MM.1S (cell line): Measurements from ENCODE around the gene LRRC18.

Source experiments
- DNase-seq: peaks from one replicate; pipeline ENCODE4 v3.0.0-alpha.2; 2015
- H2AFZ ChIP-seq: fragments of 300-600 bp; sonication (generic); 2 replicates; pipeline ENCODE4 v1.6.0; 2016; ENCODE audit warnings: antibody characterized with exemption, low read length
- H3F3A ChIP-seq: fragments of 300-600 bp; sonication (generic); 2 replicates; pipeline ENCODE4 v1.6.1; 2016; ENCODE audit warnings: mild to moderate bottlenecking, antibody characterized with exemption, low read length, moderate library complexity, mixed read lengths; ENCODE audit not compliant: insufficient read depth
- H3K27ac ChIP-seq: fragments of 300-600 bp; sonication (generic); 2 replicates; pipeline ENCODE4 v1.5.1; 2016; ENCODE audit warnings: mild to moderate bottlenecking, low read length
- H3K27me3 ChIP-seq: fragments of 300-600 bp; sonication (generic); replicated peaks from 2 replicates; pipeline ENCODE4 v1.6.0; 2016; ENCODE audit warnings: low read length; ENCODE audit not compliant: insufficient read depth
- H3K36me3 ChIP-seq: fragments of 300-600 bp; sonication (generic); replicated peaks from 2 replicates; pipeline ENCODE4 v1.6.1; 2016; ENCODE audit warnings: mild to moderate bottlenecking, low read length, mixed read lengths; ENCODE audit not compliant: insufficient read depth
- H3K4me1 ChIP-seq: fragments of 300-600 bp; sonication (generic); 2 replicates; pipeline ENCODE4 v1.6.1; 2016; ENCODE audit warnings: low read length, mixed read lengths
- H3K4me2 ChIP-seq: fragments of 300-600 bp; sonication (generic); 2 replicates; pipeline ENCODE4 v1.6.0; 2016; ENCODE audit warnings: low read depth, low read length
- H3K4me3 ChIP-seq: fragments of 300-600 bp; sonication (generic); 2 replicates; pipeline ENCODE4 v1.5.1; 2016; ENCODE audit warnings: low read length, mixed read lengths
- H3K79me2 ChIP-seq: fragments of 300-600 bp; sonication (generic); 2 replicates; pipeline ENCODE4 v1.6.1; 2016; ENCODE audit warnings: mixed run types, low read length, mixed read lengths
- H3K9ac ChIP-seq: fragments of 300-600 bp; sonication (generic); 2 replicates; pipeline ENCODE4 v1.6.1; 2016; ENCODE audit warnings: low read length, mixed read lengths
- H3K9me2 ChIP-seq: fragments of 300-600 bp; sonication (generic); replicated peaks from 2 replicates; pipeline ENCODE4 v1.6.1; 2016; ENCODE audit warnings: mild to moderate bottlenecking, low read length, mixed read lengths; ENCODE audit not compliant: insufficient read depth
- H3K9me3 ChIP-seq: fragments of 300-600 bp; sonication (generic); replicated peaks from 2 replicates; pipeline ENCODE4 v1.6.1; 2016; ENCODE audit warnings: mild to moderate bottlenecking, low read length, mixed read lengths; ENCODE audit not compliant: insufficient read depth
- H4K20me1 ChIP-seq: fragments of 300-600 bp; sonication (generic); 2 replicates; pipeline ENCODE4 v1.6.1; 2016; ENCODE audit warnings: mild to moderate bottlenecking, low read length, moderate library complexity, mixed read lengths; ENCODE audit not compliant: insufficient read depth
- EZH2 ChIP-seq: fragments of 300-600 bp; sonication (generic); optimal IDR thresholded peaks from 2 replicates; pipeline ENCODE3; 2017; ENCODE audit warnings: low read depth, mild to moderate bottlenecking, antibody characterized with exemption, low read length, mixed read lengths
- EZH2phosphoT487 ChIP-seq: fragments of 300-600 bp; sonication (generic); IDR thresholded peaks from 2 replicates; pipeline ENCODE4 v1.6.1; 2018; ENCODE audit warnings: antibody characterized with exemption, low read length
- TF ChIP-seq, protein P1 (sequence below): fragments of 300-600 bp; sonication (generic); IDR thresholded peaks from 2 replicates; pipeline ENCODE4 v1.5.1; 2016; ENCODE audit warnings: antibody characterized with exemption, low read length, mixed read lengths

LRRC18 gene

DNA sequence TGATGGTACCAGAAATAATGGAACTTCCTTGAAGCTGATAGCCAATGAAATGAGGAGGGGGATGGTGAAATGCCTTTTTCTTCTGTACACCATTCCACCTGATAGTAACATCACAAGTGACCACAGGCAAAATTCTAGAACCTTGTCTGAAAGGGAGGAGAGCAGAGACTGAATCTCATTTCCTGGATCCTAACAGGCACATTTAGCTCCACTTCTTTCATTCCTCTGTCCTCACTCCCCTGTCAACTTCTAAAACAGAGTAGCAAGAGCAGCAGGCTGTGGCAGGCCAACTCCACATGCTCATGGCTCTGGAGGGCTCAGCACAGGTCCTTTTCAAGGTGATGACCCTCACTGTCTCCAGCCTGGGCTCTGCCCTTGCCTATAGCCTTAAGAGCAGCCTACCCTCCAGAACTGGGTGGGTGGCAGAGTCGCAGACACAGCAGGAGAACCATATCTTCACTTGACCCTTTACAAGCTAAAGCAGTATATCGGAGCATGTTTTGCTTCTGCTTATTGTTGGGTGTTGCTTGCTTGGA, at the start of gene LRRC18:
Gene LRRC18 (minus strand): TSS at position 51 of the 536 bp plus-strand sequence. CDS start 25,685 bp downstream, outside the sequence.
- Histone ChIP-seq H3K9me2 (no peaks in the 10 kb centered on the region), H3K4me1 (no peaks in the 10 kb centered on the region), H3K9me3 (no peaks in the 10 kb centered on the region), H3K27me3 (no peaks in the 10 kb centered on the region), H3K27ac (no peak within 1 kb of the TSS), H3K79me2 (no peaks in the 10 kb centered on the region), H2AFZ (no peak within 1 kb of the TSS), H4K20me1 (no peaks in the 10 kb centered on the region), H3K36me3 (no peaks in the 10 kb centered on the region), H3K4me3 (no peak within 1 kb of the TSS), H3K4me2 (no peak within 1 kb of the TSS), H3F3A (no peaks in the 10 kb centered on the region), H3K9ac (no peak within 1 kb of the TSS)
- TF ChIP-seq EZH2phosphoT487 = no peak
- TF ChIP-seq EZH2 = no peak
- TF ChIP-seq, protein P1, sequence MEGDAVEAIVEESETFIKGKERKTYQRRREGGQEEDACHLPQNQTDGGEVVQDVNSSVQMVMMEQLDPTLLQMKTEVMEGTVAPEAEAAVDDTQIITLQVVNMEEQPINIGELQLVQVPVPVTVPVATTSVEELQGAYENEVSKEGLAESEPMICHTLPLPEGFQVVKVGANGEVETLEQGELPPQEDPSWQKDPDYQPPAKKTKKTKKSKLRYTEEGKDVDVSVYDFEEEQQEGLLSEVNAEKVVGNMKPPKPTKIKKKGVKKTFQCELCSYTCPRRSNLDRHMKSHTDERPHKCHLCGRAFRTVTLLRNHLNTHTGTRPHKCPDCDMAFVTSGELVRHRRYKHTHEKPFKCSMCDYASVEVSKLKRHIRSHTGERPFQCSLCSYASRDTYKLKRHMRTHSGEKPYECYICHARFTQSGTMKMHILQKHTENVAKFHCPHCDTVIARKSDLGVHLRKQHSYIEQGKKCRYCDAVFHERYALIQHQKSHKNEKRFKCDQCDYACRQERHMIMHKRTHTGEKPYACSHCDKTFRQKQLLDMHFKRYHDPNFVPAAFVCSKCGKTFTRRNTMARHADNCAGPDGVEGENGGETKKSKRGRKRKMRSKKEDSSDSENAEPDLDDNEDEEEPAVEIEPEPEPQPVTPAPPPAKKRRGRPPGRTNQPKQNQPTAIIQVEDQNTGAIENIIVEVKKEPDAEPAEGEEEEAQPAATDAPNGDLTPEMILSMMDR = no peak
- no peak for DNase-seq

- H3F3A ChIP-seq = no peaks in the 10 kb centered on the region
- no peaks in the 10 kb centered on the region for H3K36me3 ChIP-seq
- no peak overlapping the region for H3K4me2 ChIP-seq
- no peaks in the 10 kb centered on the region for H3K4me1 ChIP-seq
- H3K9me2 ChIP-seq = no peaks in the 10 kb centered on the region
- no peaks in the 10 kb centered on the region for H3K79me2 ChIP-seq
- no peak overlapping the region for H3K4me3 ChIP-seq
- no peak for DNase-seq
- no peaks in the 10 kb centered on the region for H3K9me3 ChIP-seq
- TF ChIP-seq EZH2phosphoT487 = no peak
- no peak for TF ChIP-seq EZH2
- TF ChIP-seq, protein P1 = no peak
- H2AFZ ChIP-seq = no peak overlapping the region
- H4K20me1 ChIP-seq = no peaks in the 10 kb centered on the region
- H3K27me3 ChIP-seq = no peaks in the 10 kb centered on the region
- H3K27ac ChIP-seq = no peak overlapping the region
- no peak overlapping the region for H3K9ac ChIP-seq
Measured at GRCh38 chr10:48985621-48986158, 46.0 kb upstream of the LRRC18 start.

DNA sequence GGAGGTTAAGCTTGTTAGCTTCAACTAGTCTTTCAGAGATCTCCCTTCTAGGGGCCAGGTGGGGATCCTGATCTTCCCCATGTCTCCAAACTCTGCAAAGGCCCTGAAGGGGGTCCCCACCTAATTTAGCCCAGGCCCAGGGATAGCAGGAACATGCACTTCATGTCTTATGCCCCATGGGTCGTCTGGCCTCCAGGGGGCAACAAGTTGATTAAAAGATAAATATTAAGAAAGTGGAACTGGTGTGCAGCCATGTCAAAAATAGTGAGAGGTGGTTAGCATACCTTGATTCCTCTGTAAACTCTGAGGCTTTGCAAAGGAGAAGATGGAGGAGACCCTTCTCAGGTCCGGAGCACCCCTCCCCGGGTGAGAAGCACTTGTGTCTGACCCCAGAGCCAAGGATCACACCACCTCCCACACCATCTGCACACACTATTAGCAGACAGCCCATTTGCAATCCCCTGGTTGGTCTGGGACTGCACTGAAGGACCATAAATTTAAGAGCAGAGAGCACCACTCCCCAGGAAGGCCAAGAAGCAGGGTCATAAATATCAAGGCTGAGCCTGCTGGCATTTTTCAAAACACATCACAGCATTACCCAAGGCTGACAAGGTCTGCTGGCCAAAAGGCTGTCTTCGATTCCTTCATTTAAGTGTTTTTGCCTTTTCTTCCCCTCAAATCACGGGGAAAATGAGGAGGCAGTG, 44.2 kb upstream of the LRRC18 start:
- no peaks in the 10 kb centered on the region for H3K27me3 ChIP-seq
- no peak overlapping the region for H3K27ac ChIP-seq
- no peak overlapping the region for H3K4me3 ChIP-seq
- no peaks in the 10 kb centered on the region for H3K36me3 ChIP-seq
- H3F3A ChIP-seq = no peaks in the 10 kb centered on the region
- no peaks in the 10 kb centered on the region for H3K9me3 ChIP-seq
- no peak overlapping the region for H3K9ac ChIP-seq
- H3K9me2 ChIP-seq = no peaks in the 10 kb centered on the region
- DNase-seq = no peak
- TF ChIP-seq EZH2 (no peak), EZH2phosphoT487 (no peak)
- TF ChIP-seq, protein P1 = no peak
- no peaks in the 10 kb centered on the region for H3K79me2 ChIP-seq
- no peak overlapping the region; the same call in 1 of the 2 replicates for H2AFZ ChIP-seq
- no peaks in the 10 kb centered on the region for H3K4me1 ChIP-seq
- no peak overlapping the region for H3K4me2 ChIP-seq
- no peaks in the 10 kb centered on the region for H4K20me1 ChIP-seq
